Tibial artery (tissue), 4 donors: ENCODE results near the gene SPTB.

ENCODE experiments used
- DNase-seq, 2 donors: peaks; one replicate each; pipeline ENCODE4 v3.0.0-alpha.2; 2019
- H3K27ac ChIP-seq, 2 donors: fragments of 200-600 bp; sonication (generic) in 1 of 2; 1 replicate in 1 of 2; 2 replicates in 1 of 2; pipeline ENCODE4 v1.5.1; 2018 to 2019; ENCODE audit warnings: mild to moderate bottlenecking in 1 of 2
- H3K27me3 ChIP-seq, 2 donors: fragments of 200-600 bp; sonication (generic) in 1 of 2; one replicate each; pipeline versions ENCODE4 v1.5.1 to v1.6.0; 2016 to 2019
- H3K36me3 ChIP-seq, 3 donors: fragments of 200-600 bp; sonication (generic) in 2 of 3; one replicate each; pipeline ENCODE4 v1.5.1; 2016 to 2019; ENCODE audit warnings: mild to moderate bottlenecking in 2 of 3
- H3K4me1 ChIP-seq, 4 donors: fragments of 200-600 bp; sonication (generic) in 2 of 4; 1 replicate in 3 of 4; 2 replicates in 1 of 4; pipeline ENCODE4 v1.5.1; 2016 to 2019
- H3K4me3 ChIP-seq, 2 donors: fragments of 200-600 bp; sonication (generic) in 1 of 2; 1 replicate in 1 of 2; 2 replicates in 1 of 2; pipeline ENCODE4 v1.5.1; 2018 to 2019; ENCODE audit warnings: mild to moderate bottlenecking in 2 of 2
- H3K9me3 ChIP-seq, 3 donors: fragments of 200-600 bp; sonication (generic) in 1 of 3; one replicate each; pipeline ENCODE4 v1.5.1; 2016 to 2019
- intact Hi-C: fragments of 100-400 bp; cut with DNase I; formaldehyde crosslinking; loops from one replicate; pipeline ENCODE4 v1.15.0; 2023; ENCODE audit warnings: low total_unique reads
- TF ChIP-seq, protein P1 (sequence below), 2 experiments: fragments of 200-600 bp in 1 of 2; fragments of 450-650 bp in 1 of 2; IDR thresholded peaks; one replicate each; pipeline ENCODE4 v1.5.1; 2017 to 2019; ENCODE audit warnings: antibody characterized with exemption in 2 of 2, mild to moderate bottlenecking in 1 of 2, moderate library complexity in 1 of 2

Gene SPTB

GRCh38 chr14:64773046-64773445 is 106.7 kb downstream of the SPTB start:
- Histone ChIP-seq H3K27ac (no peak overlapping the region), H3K36me3 (no peaks in the 10 kb centered on the region), H3K4me1 (no peaks in the 10 kb centered on the region), H3K27me3 (no peaks in the 10 kb centered on the region), H3K4me3 (no peak overlapping the region), H3K9me3 (no peaks in the 10 kb centered on the region)
- DNase-seq = peak in 1 of 2 donors; percentile 51
- intact Hi-C loops = no loop called here
- TF ChIP-seq, protein P1, sequence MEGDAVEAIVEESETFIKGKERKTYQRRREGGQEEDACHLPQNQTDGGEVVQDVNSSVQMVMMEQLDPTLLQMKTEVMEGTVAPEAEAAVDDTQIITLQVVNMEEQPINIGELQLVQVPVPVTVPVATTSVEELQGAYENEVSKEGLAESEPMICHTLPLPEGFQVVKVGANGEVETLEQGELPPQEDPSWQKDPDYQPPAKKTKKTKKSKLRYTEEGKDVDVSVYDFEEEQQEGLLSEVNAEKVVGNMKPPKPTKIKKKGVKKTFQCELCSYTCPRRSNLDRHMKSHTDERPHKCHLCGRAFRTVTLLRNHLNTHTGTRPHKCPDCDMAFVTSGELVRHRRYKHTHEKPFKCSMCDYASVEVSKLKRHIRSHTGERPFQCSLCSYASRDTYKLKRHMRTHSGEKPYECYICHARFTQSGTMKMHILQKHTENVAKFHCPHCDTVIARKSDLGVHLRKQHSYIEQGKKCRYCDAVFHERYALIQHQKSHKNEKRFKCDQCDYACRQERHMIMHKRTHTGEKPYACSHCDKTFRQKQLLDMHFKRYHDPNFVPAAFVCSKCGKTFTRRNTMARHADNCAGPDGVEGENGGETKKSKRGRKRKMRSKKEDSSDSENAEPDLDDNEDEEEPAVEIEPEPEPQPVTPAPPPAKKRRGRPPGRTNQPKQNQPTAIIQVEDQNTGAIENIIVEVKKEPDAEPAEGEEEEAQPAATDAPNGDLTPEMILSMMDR (IDR thresholded peaks at IDR 0.05) = no peak

DNA sequence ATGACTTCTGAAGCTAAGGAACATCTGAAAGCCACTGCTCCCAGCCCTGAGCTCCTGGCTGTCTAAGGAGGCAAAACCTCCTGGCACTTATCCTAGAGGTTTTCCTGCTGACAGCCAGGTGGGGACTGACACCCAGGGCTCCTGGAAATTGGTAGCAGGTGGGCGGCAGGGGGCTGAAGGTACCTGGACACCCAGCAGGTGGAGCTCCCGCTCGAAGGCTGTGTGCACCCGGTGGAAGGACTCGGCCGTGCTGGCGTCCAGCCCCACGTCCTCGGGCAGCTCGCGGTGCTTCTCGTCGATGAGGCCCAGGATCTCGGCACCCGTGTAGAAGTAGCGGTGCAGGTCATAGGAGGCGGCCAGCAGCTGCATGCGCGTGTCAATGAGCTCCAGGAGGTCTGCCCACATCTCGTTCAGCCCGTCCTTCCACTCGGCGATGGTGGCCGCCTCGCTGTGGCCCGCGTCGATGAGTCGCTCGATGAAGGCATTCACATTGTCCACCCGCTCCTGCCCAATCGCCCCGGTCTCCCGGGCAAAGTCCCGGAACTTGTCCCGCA is 107.2 kb downstream of the SPTB start:
- H3K27me3 ChIP-seq = no peaks in the 10 kb centered on the region
- no peaks in the 10 kb centered on the region for H3K9me3 ChIP-seq
- TF ChIP-seq, protein P1 (IDR thresholded peaks at IDR 0.05) = no peak
- peaks cover 0 to under 1% (median 0%) of the 10 kb centered on the region in 3 donors for H3K36me3 ChIP-seq
- H3K27ac ChIP-seq = no peak overlapping the region
- H3K4me3 ChIP-seq = no peak overlapping the region
- no peaks in the 10 kb centered on the region for H3K4me1 ChIP-seq
- intact Hi-C loops = no loop called here
- DNase-seq = peak in 1 of 2 donors; percentile 60

- TF ChIP-seq, protein P1 (IDR thresholded peaks at IDR 0.05) = no peak
- Histone ChIP-seq H3K27me3 (no peaks in the 10 kb centered on the region), H3K9me3 (no peaks in the 10 kb centered on the region), H3K36me3 (peaks cover 0 to 4% (median 0%) of the 10 kb centered on the region in 3 donors), H3K27ac (no peak overlapping the region), H3K4me1 (no peaks in the 10 kb centered on the region), H3K4me3 (no peak overlapping the region)
- intact Hi-C loops = no loop called here
- no peak for DNase-seq
These were observed 108.5 kb downstream of the SPTB start for GRCh38 chr14:64771161-64771560.

DNA sequence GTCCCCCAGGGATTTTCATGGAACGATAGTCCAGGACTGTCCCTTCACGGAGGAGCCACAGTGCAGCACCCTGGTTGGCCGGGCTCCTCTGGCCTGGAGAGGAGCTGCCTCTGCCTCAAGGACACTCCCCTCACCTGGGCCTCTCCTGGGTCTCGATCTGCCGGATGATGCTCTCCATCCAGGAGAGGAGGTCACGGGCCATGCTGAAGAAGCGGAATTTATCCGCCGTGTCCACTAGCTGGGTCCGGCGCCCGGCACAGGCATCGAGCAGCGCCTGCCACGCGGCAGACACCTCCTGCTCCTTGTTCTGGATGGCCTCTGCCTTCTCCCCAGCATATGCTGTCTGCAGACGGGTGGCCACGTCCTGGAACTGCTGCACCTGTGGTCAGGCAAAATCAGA is 109.0 kb downstream of the SPTB start:
- TF ChIP-seq, protein P1 (IDR thresholded peaks at IDR 0.05) = no peak
- Histone ChIP-seq H3K4me1 (no peaks in the 10 kb centered on the region), H3K27me3 (no peaks in the 10 kb centered on the region), H3K36me3 (peaks cover 0 to 4% (median 0%) of the 10 kb centered on the region in 3 donors), H3K9me3 (no peaks in the 10 kb centered on the region), H3K4me3 (no peak overlapping the region), H3K27ac (no peak overlapping the region)
- intact Hi-C loops = no loop called here
- no peak for DNase-seq

DNA sequence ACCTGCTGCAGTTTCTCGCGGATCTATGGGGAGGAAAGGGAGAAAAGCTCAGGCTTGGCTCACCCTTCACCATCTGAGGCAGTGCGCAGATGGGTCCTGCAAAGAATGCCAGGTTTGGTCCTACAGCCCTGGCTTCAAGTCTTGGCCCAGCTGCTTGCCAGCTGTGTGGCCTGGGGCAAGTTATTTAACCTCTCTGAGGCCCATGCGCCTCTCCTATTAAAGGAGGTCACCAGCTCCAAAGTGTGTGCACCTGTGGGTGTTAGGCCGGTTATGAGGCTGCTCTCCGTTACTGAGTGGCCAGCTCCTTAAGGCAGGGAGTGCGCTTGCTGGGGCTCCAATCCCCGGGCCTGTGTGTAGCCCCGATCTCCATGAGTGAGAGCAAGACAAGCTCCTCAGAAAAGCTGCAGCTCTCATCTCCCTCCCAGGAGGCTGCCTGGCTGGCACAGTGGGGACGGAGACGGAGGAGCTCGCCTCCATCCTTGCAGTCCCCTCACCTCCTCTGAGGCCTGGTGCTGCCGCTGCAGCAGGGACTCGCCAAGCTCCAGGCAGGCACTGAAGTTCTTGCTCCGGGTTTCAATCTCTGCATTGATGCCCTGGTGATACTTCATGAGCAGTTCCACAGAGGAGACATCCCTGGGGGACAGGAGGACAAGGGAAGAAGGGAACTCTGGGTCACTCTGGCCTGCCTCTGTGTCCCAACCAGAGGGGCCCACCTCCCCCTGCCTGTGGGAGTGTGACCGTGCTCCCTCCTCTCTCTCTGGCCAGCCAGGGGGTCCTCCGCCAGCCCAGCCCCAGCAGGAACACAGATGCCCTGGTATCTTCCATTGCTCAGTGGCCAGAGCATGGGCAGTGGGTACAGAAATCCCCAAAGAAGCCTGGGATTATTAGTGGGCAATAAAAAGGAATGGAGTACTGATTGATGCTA is 110.3 kb downstream of the SPTB start:
- DNase-seq = peak in 1 of 2 donors; percentile 33
- intact Hi-C loops = loop anchor here (10.0 kb wide), 1 partner anchor 225 kb away; the partner anchor contains the start of genes HSPA2 and PPP1R36
- no peaks in the 10 kb centered on the region for H3K9me3 ChIP-seq
- peaks cover 0 to 4% (median 0%) of the 10 kb centered on the region in 3 donors for H3K36me3 ChIP-seq
- peaks cover 0 to 8% (median 5%) of the 10 kb centered on the region in 4 donors for H3K4me1 ChIP-seq
- no peak overlapping the region for H3K27ac ChIP-seq
- no peaks in the 10 kb centered on the region for H3K27me3 ChIP-seq
- TF ChIP-seq, protein P1 (IDR thresholded peaks at IDR 0.05) = no peak
- H3K4me3 ChIP-seq = no peak overlapping the region
